H9 (cell line): ENCODE measurements around the gene RALA. TPM values are rescaled to one million over a fixed set of nuclear protein-coding genes. Genes with fewer than 3 reads are reported as not detected.

Source experiments
- DNase-seq: peaks from one replicate; pipeline ENCODE4 v3.0.0-alpha.2; 2017
- H2AFZ ChIP-seq: one replicate; pipeline ENCODE4 v1.6.1; 2013; ENCODE audit warnings: mild to moderate bottlenecking, low read length, control low read depth, moderate library complexity
- H2AK5ac ChIP-seq: 2 replicates; pipeline ENCODE4 v1.6.1; 2013; ENCODE audit warnings: low read length, control low read depth, mixed read lengths; ENCODE audit not compliant: insufficient read length
- H2BK120ac ChIP-seq: one replicate; pipeline ENCODE4 v1.6.1; 2013; ENCODE audit warnings: low read depth, mild to moderate bottlenecking, low read length, control low read depth, inconsistent platforms; ENCODE audit not compliant: poor library complexity, severe bottlenecking
- H2BK12ac ChIP-seq: 2 replicates; pipeline ENCODE4 v1.6.1; 2013; ENCODE audit warnings: low read length, control low read depth, mixed read lengths, low read depth; ENCODE audit not compliant: insufficient read length
- H2BK15ac ChIP-seq: 2 replicates; pipeline ENCODE4 v1.6.1; 2013; ENCODE audit warnings: low read depth, low read length, control low read depth
- H2BK20ac ChIP-seq: one replicate; pipeline ENCODE4 v1.6.1; 2013; ENCODE audit warnings: low read depth, mild to moderate bottlenecking, low read length, control low read depth, inconsistent platforms; ENCODE audit not compliant: poor library complexity, severe bottlenecking
- H2BK5ac ChIP-seq: 2 replicates; pipeline ENCODE4 v1.6.1; 2013; ENCODE audit warnings: low read length, control low read depth, mixed read lengths; ENCODE audit not compliant: insufficient read length
- H3K14ac ChIP-seq: 2 replicates; pipeline ENCODE4 v1.6.1; 2013; ENCODE audit warnings: low read length, control low read depth; ENCODE audit not compliant: insufficient read depth
- H3K18ac ChIP-seq: 2 replicates; pipeline ENCODE4 v1.6.1; 2013; ENCODE audit warnings: low read depth, mild to moderate bottlenecking, mixed read lengths, low read length, control low read depth; ENCODE audit not compliant: insufficient read length
- H3K23ac ChIP-seq: 2 replicates; pipeline ENCODE4 v1.6.1; 2013; ENCODE audit warnings: low read length, control low read depth, mixed read lengths, low read depth; ENCODE audit not compliant: insufficient read length
- H3K23me2 ChIP-seq: 2 replicates; pipeline ENCODE4 v1.6.1; 2013; ENCODE audit warnings: low read depth, mild to moderate bottlenecking, mixed read lengths, low read length, control low read depth; ENCODE audit not compliant: insufficient read length, poor library complexity, severe bottlenecking
- H3K27ac ChIP-seq: 2 replicates; pipeline ENCODE4 v1.5.1; 2013; ENCODE audit warnings: low read length, control low read depth, mixed read lengths, low read depth; ENCODE audit not compliant: insufficient read length
- H3K27me3 ChIP-seq: 2 replicates; pipeline ENCODE4 v1.6.1; 2013; ENCODE audit warnings: low read length, control low read depth, inconsistent platforms; ENCODE audit not compliant: insufficient read depth
- H3K4ac ChIP-seq: 2 replicates; pipeline ENCODE4 v1.6.1; 2013; ENCODE audit warnings: low read depth, mild to moderate bottlenecking, control low read depth, inconsistent platforms, low read length, moderate library complexity
- H3K4me1 ChIP-seq: 2 replicates; pipeline ENCODE4 v1.6.1; 2013; ENCODE audit warnings: low read length, control low read depth, inconsistent platforms; ENCODE audit not compliant: insufficient read depth
- H3K4me2 ChIP-seq: 2 replicates; pipeline ENCODE4 v1.6.1; 2013; ENCODE audit warnings: low read length, control low read depth, mixed read lengths; ENCODE audit not compliant: insufficient read length, insufficient read depth
- H3K56ac ChIP-seq: 2 replicates; pipeline ENCODE4 v1.6.1; 2013; ENCODE audit warnings: low read depth, mild to moderate bottlenecking, mixed read lengths, low read length, control low read depth; ENCODE audit not compliant: insufficient read length
- H3K79me1 ChIP-seq: 2 replicates; pipeline ENCODE4 v1.6.1; 2013; ENCODE audit warnings: low read depth, mild to moderate bottlenecking, moderate library complexity, low read length, control low read depth, inconsistent platforms; ENCODE audit not compliant: insufficient read depth, poor library complexity, severe bottlenecking
- H3K79me2 ChIP-seq: 2 replicates; pipeline ENCODE4 v1.6.1; 2013; ENCODE audit warnings: low read length, control low read depth, inconsistent platforms; ENCODE audit not compliant: insufficient read depth
- H3K9ac ChIP-seq: 2 replicates; pipeline ENCODE4 v1.6.1; 2013; ENCODE audit warnings: low read length, control low read depth, mixed read lengths; ENCODE audit not compliant: insufficient read length; ENCODE audit errors: extremely low read depth
- H3K9me3 ChIP-seq: one replicate; pipeline ENCODE4 v1.6.1; 2013; ENCODE audit warnings: low read depth, low read length, inconsistent platforms; ENCODE audit not compliant: control insufficient read depth
- H3T11ph ChIP-seq: one replicate; pipeline ENCODE4 v1.6.1; 2013; ENCODE audit warnings: mild to moderate bottlenecking, low read length, control low read depth, inconsistent platforms
- H4K20me1 ChIP-seq: one replicate; pipeline ENCODE4 v1.6.1; 2013; ENCODE audit not compliant: control insufficient read depth, insufficient read length, insufficient read depth
- H4K5ac ChIP-seq: 2 replicates; pipeline ENCODE4 v1.6.1; 2013; ENCODE audit warnings: low read depth, mild to moderate bottlenecking, mixed read lengths, low read length, control low read depth; ENCODE audit not compliant: insufficient read length
- H4K8ac ChIP-seq: replicated peaks from 2 replicates; pipeline ENCODE4 v1.6.1; 2013; ENCODE audit warnings: low read length, control low read depth, mixed read lengths, low read depth; ENCODE audit not compliant: insufficient read length
- H4K91ac ChIP-seq: 2 replicates; pipeline ENCODE4 v1.6.1; 2013; ENCODE audit warnings: low read depth, mild to moderate bottlenecking, moderate library complexity, mixed read lengths, low read length, control low read depth; ENCODE audit not compliant: insufficient read length
- H3K27ac Mint-ChIP-seq, 3 experiments: 2 replicates in 2 of 3; 3 replicates in 1 of 3; pipeline ENCODE4 v1.8.0; 2020 to 2021; ENCODE audit warnings: mixed read lengths in 3 of 3, mild to moderate bottlenecking in 1 of 3, moderate library complexity in 1 of 3
- H3K27me3 Mint-ChIP-seq: 2 replicates; pipeline ENCODE4 v1.8.0; 2021; ENCODE audit warnings: low read depth, mild to moderate bottlenecking, moderate library complexity, mixed read lengths
- H3K36me3 Mint-ChIP-seq, 3 experiments: 2 replicates in 2 of 3; 3 replicates in 1 of 3; pipeline ENCODE4 v1.8.0; 2020 to 2021; ENCODE audit warnings: low read depth in 3 of 3, mixed read lengths in 3 of 3; ENCODE audit not compliant: insufficient read depth in 1 of 3
- H3K4me1 Mint-ChIP-seq, 2 experiments: 2 replicates each; pipeline ENCODE4 v1.8.0; 2020; ENCODE audit warnings: mixed read lengths in 2 of 2
- H3K4me3 Mint-ChIP-seq, 2 experiments: 2 replicates in 1 of 2; 3 replicates in 1 of 2; pipeline ENCODE4 v1.8.0; 2020 to 2021; ENCODE audit warnings: mild to moderate bottlenecking in 2 of 2, mixed read lengths in 2 of 2, moderate library complexity in 1 of 2
- H3K9me3 Mint-ChIP-seq, 2 experiments: 2 replicates in 1 of 2; 3 replicates in 1 of 2; pipeline ENCODE4 v1.8.0; 2020; ENCODE audit warnings: mild to moderate bottlenecking in 2 of 2, mixed read lengths in 2 of 2, moderate library complexity in 1 of 2
- CTCF ChIP-seq: fragments of 200-600 bp; sonication (generic); conservative IDR thresholded peaks from 3 replicates; pipeline ENCODE4 v1.8.0; 2021; ENCODE audit warnings: antibody characterized with exemption, mild to moderate bottlenecking
- total RNA-seq: library from RNA; stranded (reverse); gene quantifications from 2 replicates; pipeline ENCODE4 v1.2.1, GENCODE V29; 2021

RALA gene
- total RNA-seq, 1 experiment from 2014 or later = 57.5 TPM

DNA sequence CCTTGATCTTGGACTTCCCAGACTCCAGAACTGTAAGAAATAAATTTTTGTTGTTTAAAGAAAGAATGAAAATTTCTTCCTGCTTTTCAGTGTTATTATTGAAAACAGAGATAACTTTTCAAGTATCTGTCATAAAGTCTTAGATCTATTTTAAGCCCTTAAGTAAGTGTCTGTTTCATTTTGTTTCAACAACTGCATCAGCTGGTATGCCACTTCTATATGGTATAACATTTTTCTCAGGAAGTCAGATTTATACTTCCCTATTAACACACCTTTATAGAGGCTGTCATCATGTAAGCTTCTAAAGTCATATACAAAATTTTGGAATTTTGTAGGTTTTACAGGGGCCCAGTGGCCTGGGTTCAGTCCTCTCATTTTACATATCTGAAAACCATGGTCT is 24.4 kb downstream of the RALA start:
- TF ChIP-seq CTCF = no peak
- Histone ChIP-seq H3T11ph (no peak overlapping the region), H2AK5ac (no peak overlapping the region), H3K79me1 (no peaks in the 10 kb centered on the region), H2BK15ac (no peak overlapping the region), H2BK20ac (no peak overlapping the region), H3K4ac (no peak overlapping the region), H3K23ac (no peak overlapping the region), H3K23me2 (no peaks in the 10 kb centered on the region), H2BK120ac (no peak overlapping the region), H3K4me2 (no peak overlapping the region), H3K56ac (no peak overlapping the region), H3K27me3 (no peaks in the 10 kb centered on the region), H3K14ac (no peak overlapping the region), H2BK5ac (no peak overlapping the region), H3K79me2 (peaks cover 9% of the 10 kb centered on the region; the same call in 1 of the 2 replicates), H4K5ac (no peak overlapping the region), H4K20me1 (no peaks in the 10 kb centered on the region), H2BK12ac (no peak overlapping the region), H3K27ac (no peak overlapping the region), H3K9ac (no peak overlapping the region), H3K9me3 (no peaks in the 10 kb centered on the region), H4K91ac (no peak overlapping the region), H3K18ac (no peak overlapping the region), H2AFZ (no peak overlapping the region), H4K8ac (no peak overlapping the region), H3K4me1 (no peaks in the 10 kb centered on the region)
- Mint-ChIP-seq H3K27me3 (no peaks in the 10 kb centered on the region), H3K9me3 (no peaks in the 10 kb centered on the region), H3K4me3 (no peak overlapping the region), H3K27ac (no peak overlapping the region), H3K4me1 (peaks cover 3 to 5% of the 10 kb centered on the region in 2 experiments; a peak in 2 of 4 replicates), H3K36me3 (peaks cover 0 to 4% (median 0%) of the 10 kb centered on the region in 3 experiments; a peak in 1 of 7 replicates)
- DNase-seq = no peak
